Stimulated activated CD8-positive, alpha-beta memory T cell treated with anti-CD3 and anti-CD28 coated beads, Interleukin-15, amount 100 ng/mL, for 24 hours (primary cell): ENCODE results near the gene SYTL1.

Source experiments
- DNase-seq: peaks from one replicate; pipeline ENCODE4 v3.0.0-alpha.2; 2020; ENCODE audit warnings: low read depth

SYTL1 gene

GRCh38 chr1:27341525-27342252 lies at the start of gene SYTL1:
TSS of gene SYTL1 (plus strand) at chr1:27342022. CDS start at chr1:27345335, 3,313 bp downstream.
- DNase-seq, result no peak

DNA sequence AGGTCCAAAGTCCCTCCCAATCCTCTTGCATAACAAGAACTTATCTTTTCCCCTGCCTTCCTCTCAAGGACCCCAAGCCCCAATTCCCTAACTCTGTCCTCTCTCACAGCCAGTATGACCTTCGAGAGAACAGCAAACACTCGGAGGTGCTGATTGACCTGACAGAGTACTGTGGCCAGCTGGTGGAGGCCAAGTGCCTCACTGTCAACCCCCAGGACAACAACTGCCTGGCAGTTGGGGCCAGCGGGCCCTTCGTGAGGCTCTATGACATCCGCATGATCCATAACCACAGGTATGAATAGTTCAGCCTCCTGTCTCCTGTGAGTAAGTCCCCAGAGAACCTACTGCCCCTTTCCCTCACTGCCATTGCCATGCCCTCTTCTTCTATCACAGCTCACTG lies 49.7 kb upstream of the SYTL1 start:
- no peak for DNase-seq

DNA sequence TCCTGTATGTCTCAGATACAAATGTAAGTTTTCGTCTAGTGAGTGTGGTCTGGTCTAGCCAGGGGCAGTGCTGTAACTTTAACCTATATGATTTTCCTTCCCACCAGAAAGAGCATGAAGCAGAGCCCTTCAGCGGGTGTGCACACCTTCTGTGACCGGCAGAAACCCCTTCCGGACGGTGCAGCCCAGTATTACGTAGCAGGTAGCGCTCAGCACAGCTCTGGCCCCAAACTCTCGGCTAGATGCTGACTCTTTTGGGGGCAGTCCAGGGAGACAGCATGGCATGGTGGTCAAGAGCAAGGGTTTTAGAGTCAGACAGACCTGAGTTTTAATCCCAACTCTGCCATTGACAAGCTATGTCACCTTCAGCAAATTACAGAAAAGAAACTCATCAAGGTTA lies 47.9 kb upstream of the SYTL1 start:
- no peak for DNase-seq

- DNase-seq, result peak; percentile 49
Observed at GRCh38 chr1:27296773-27297291, 45.0 kb upstream of the SYTL1 start.

DNA sequence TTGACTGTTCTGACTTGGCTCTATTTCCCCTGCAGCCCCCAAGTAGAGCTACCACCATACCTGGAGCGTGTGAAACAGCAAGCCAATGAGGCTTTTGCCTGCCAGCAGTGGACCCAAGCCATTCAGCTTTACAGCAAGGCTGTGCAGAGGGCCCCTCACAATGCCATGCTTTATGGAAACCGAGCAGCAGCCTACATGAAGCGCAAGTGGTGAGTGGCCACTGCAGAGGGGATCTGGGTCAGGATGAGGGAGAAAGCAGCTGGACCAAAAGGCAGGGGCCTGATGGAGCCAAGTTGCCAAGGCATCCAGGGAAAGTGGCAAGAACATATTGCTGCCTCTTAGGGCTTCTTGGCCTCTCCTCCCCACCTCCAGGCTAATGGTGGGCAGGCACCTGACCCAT lies 43.9 kb upstream of the SYTL1 start:
- DNase-seq, result no peak

- DNase-seq, result no peak
Observed at GRCh38 chr1:27298632-27299384, 43.0 kb upstream of the SYTL1 start.

- DNase-seq, result no peak
Observed at GRCh38 chr1:27299385-27300271, 42.2 kb upstream of the SYTL1 start.

GRCh38 chr1:27300341-27301051 lies 41.3 kb upstream of the SYTL1 start:
- DNase-seq, result peak; percentile 55

DNA sequence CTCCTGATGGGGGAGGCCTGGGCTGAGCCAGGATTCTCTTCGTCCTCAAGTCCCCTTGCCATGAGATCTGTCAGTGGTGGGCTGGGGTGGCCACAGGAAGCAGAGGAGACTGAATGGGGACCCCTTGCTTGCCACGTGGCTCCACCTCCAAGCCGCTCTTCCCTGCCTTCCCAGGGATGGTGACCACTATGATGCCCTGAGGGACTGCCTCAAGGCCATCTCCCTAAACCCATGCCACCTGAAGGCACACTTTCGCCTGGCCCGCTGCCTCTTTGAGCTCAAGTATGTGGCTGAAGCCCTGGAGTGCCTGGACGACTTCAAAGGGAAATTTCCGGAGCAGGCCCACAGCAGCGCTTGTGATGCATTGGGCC lies 40.8 kb upstream of the SYTL1 start:
- no peak for DNase-seq

DNA sequence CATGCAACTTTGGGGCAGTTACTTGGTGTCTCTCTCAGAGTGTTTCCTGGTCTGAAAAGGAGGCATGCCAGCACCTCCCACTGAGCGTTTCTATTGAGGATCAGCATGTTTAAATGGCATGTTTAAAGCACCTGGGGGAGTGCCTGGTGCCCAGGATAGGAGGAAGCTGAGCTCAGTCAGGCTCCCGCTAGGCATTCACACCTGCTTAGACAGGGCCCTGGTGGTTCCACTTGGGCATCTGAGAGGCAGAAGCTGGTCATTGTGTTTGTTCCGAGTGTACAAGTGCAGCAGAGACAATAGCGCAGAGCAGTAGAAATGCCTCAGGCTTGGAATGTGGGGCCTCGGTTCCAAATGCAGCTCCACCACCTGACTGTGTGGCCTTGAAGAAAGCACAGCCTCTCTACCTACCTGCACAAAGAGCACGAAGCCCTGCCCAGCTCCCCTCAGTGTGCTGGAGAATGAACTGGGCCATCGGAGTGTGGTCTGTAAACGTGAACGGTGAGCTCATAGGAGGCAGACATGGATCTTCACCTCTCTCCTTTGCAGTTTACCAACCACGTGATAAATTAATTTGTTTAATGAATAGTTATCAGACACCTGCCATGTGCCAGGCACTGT lies 40.1 kb upstream of the SYTL1 start:
- DNase-seq, result no peak

DNA sequence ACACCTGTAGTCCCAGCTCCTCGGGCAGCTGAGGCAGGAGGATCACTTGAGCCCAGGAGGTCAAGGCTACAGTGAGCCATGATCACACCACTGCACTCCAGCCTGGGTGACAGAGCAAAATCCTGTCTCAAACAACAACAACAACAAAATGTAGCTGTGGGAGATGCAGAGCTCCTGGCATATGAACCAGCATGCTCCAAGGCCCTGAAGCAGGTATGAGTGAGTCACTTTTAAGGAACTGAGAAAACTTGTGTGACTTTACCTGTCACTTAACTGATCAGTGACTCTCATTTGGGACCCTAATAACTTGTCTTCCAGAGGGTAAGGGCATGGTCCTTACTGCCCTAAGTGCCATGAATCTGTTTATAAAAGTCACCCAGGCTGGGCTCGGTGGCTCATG lies 39.2 kb upstream of the SYTL1 start:
- no peak for DNase-seq

DNA sequence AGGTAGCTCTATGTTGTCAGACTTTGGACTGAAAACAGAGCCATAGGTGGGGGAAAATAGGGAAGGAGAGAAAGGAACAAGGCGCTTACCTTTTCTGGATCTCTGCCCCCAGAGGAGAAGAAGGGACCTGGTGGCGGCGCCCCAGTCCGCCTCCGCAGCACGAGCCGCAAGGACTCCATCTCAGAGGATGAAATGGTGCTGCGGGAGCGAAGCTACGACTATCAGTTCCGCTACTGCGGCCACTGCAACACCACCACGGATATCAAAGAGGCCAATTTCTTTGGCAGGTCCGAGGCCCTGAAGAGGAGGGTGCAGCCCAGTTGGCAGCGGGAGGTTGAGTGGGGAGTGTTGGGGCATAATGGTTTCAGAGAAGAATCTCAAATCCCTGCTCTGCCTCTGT lies 38.3 kb upstream of the SYTL1 start:
- DNase-seq, result no peak

GRCh38 chr1:27306071-27306470 lies 35.8 kb upstream of the SYTL1 start:
- DNase-seq, result no peak

- DNase-seq, result no peak
Observed at GRCh38 chr1:27306892-27307761, 34.7 kb upstream of the SYTL1 start.

GRCh38 chr1:27307874-27308598 lies 33.8 kb upstream of the SYTL1 start:
- no peak for DNase-seq

GRCh38 chr1:27314169-27314568 lies 27.7 kb upstream of the SYTL1 start:
- DNase-seq, result no peak

DNA sequence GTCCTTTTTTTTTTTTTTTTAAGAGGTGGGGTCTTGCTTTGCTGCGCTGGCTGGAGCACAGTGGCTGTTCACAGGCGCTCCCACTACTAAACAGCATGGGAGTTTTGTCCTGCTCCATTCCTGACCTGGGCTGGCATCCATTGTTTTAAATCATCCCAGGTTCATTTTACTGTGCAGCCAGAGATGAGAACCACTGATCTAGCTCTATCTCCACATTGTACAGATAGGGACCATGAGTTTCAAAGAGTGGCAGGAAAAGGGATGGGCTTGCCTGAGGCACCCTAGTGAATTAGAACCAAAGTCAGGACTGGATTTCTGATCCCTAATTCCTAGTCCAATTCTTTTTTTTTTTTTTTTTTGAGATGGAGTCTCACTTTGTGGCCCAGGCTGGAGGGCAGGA lies 27.1 kb upstream of the SYTL1 start:
- no peak for DNase-seq

- DNase-seq, result no peak
Observed at GRCh38 chr1:27316860-27317259, 25.0 kb upstream of the SYTL1 start.

- DNase-seq, result no peak
Observed at GRCh38 chr1:27318136-27318535, 23.7 kb upstream of the SYTL1 start.

GRCh38 chr1:27318596-27318995 lies 23.2 kb upstream of the SYTL1 start:
- no peak for DNase-seq
